GM23338 (cell line): ENCODE data around the gene ADGRL3. TPM values are rescaled to one million over a fixed set of nuclear protein-coding genes. Genes with fewer than 3 reads are reported as not detected.

Experiments
- ATAC-seq: fragments of 200-7000 bp; cut with Tn5 transposase; 3 replicates; pipeline ENCODE4 v1.9.1; 2020
- DNase-seq: peaks from one replicate; pipeline ENCODE4 v3.0.0-alpha.2; 2015; ENCODE audit warnings: low spot score
- H2AFZ ChIP-seq: fragments of 200-600 bp; sonication (generic); 2 replicates; pipeline ENCODE4 v1.8.0; 2016; ENCODE audit warnings: antibody characterized with exemption, mild to moderate bottlenecking, moderate library complexity
- H3F3A ChIP-seq: fragments of 200-600 bp; sonication (generic); replicated peaks from 2 replicates; pipeline ENCODE4 v1.8.0; 2017; ENCODE audit warnings: antibody characterized with exemption, mixed run types, low read depth
- H3K27ac ChIP-seq: fragments of 200-600 bp; sonication (generic); 2 replicates; pipeline ENCODE4 v1.6.1; 2016; ENCODE audit warnings: low read depth
- H3K27me3 ChIP-seq: fragments of 200-600 bp; sonication (generic); 2 replicates; pipeline ENCODE4 v1.8.0; 2016; ENCODE audit warnings: mild to moderate bottlenecking, mixed run types, moderate library complexity; ENCODE audit not compliant: insufficient read depth
- H3K36me3 ChIP-seq: fragments of 200-600 bp; sonication (generic); 2 replicates; pipeline ENCODE4 v1.8.0; 2016; ENCODE audit warnings: mild to moderate bottlenecking; ENCODE audit not compliant: insufficient read depth
- H3K4me1 ChIP-seq: fragments of 200-600 bp; sonication (generic); 2 replicates; pipeline ENCODE4 v1.8.0; 2016; ENCODE audit warnings: mild to moderate bottlenecking, moderate library complexity; ENCODE audit not compliant: insufficient read depth
- H3K4me2 ChIP-seq: fragments of 200-600 bp; sonication (generic); 2 replicates; pipeline ENCODE4 v1.7.1; 2017; ENCODE audit warnings: mixed run types
- H3K4me3 ChIP-seq: fragments of 200-600 bp; sonication (generic); 2 replicates; pipeline ENCODE4 v1.6.1; 2016; ENCODE audit warnings: mixed run types
- H3K79me2 ChIP-seq: fragments of 200-600 bp; sonication (generic); replicated peaks from 2 replicates; pipeline ENCODE4 v1.8.0; 2017; ENCODE audit warnings: mild to moderate bottlenecking; ENCODE audit not compliant: insufficient read depth
- H3K9me2 ChIP-seq: fragments of 200-600 bp; sonication (generic); 2 replicates; pipeline ENCODE4 v1.8.0; 2017; ENCODE audit not compliant: insufficient read depth
- H4K20me1 ChIP-seq: fragments of 200-600 bp; sonication (generic); replicated peaks from 2 replicates; pipeline ENCODE4 v1.8.0; 2017; ENCODE audit warnings: mild to moderate bottlenecking; ENCODE audit not compliant: insufficient read depth
- H3K27ac Mint-ChIP-seq: 2 replicates; pipeline ENCODE4 v1.8.0; 2020; ENCODE audit warnings: inconsistent platforms, mild to moderate bottlenecking, moderate library complexity, mixed read lengths
- H3K27me3 Mint-ChIP-seq: 3 replicates; pipeline ENCODE4 v1.8.0; 2022; ENCODE audit warnings: low read depth, mild to moderate bottlenecking, moderate library complexity, mixed read lengths, inconsistent platforms; ENCODE audit not compliant: insufficient read depth, poor library complexity
- H3K36me3 Mint-ChIP-seq: 3 replicates; pipeline ENCODE4 v1.8.0; 2021; ENCODE audit warnings: low read depth, mild to moderate bottlenecking, inconsistent platforms, moderate library complexity, mixed read lengths
- H3K4me1 Mint-ChIP-seq: 3 replicates; pipeline ENCODE4 v1.8.0; 2020; ENCODE audit warnings: mild to moderate bottlenecking, inconsistent platforms, mixed read lengths
- H3K4me3 Mint-ChIP-seq: 3 replicates; pipeline ENCODE4 v1.8.0; 2021; ENCODE audit warnings: moderate library complexity, mild to moderate bottlenecking, inconsistent platforms, mixed read lengths
- H3K9me3 Mint-ChIP-seq: 3 replicates; pipeline ENCODE4 v1.8.0; 2020; ENCODE audit warnings: moderate library complexity, mild to moderate bottlenecking, inconsistent platforms, mixed read lengths
- ETS1 ChIP-seq: IDR thresholded peaks from 2 replicates; pipeline ENCODE4 v1.6.1; 2016; ENCODE audit warnings: antibody characterized with exemption
- EZH2 ChIP-seq: fragments of 200-600 bp; sonication (generic); IDR thresholded peaks from one replicate; pipeline ENCODE4 v1.8.0; 2017; ENCODE audit warnings: antibody characterized with exemption, mild to moderate bottlenecking, low read depth; ENCODE audit not compliant: unreplicated experiment
- JUNB ChIP-seq: IDR thresholded peaks from one replicate; pipeline ENCODE4 v1.6.1; 2016; ENCODE audit warnings: antibody characterized with exemption; ENCODE audit not compliant: unreplicated experiment
- NANOG ChIP-seq: IDR thresholded peaks from 2 replicates; pipeline ENCODE4 v1.6.1; 2016; ENCODE audit warnings: antibody characterized with exemption, borderline replicate concordance
- STAT1 ChIP-seq: IDR thresholded peaks from one replicate; pipeline ENCODE4 v1.6.1; 2016; ENCODE audit warnings: antibody characterized with exemption; ENCODE audit not compliant: unreplicated experiment
- ZNF331 ChIP-seq: fragments of 250-450 bp; sonication (Bioruptor Pico); IDR thresholded peaks from 2 replicates; pipeline ENCODE4 v1.5.0; 2020; ENCODE audit warnings: low read depth, mild to moderate bottlenecking, moderate library complexity
- ZNF462 ChIP-seq: fragments of 250-450 bp; sonication (Bioruptor Pico); IDR thresholded peaks from 2 replicates; pipeline ENCODE4 v1.5.0; 2020; ENCODE audit warnings: mild to moderate bottlenecking, moderate library complexity
- polyA plus RNA-seq: library from polyadenylated mRNA; unstranded; fragments of >200 nt; fragmentation: Nextera tagmentation; extraction: Ambion mirVana; gene quantifications from 2 replicates; pipeline ENCODE4 v1.2.1, GENCODE V29; 2016
- total RNA-seq: library from RNA; depleted of rRNA; stranded (reverse); fragments of >200 nt; shearing (Covaris generic); gene quantifications from 2 replicates; pipeline ENCODE4 v1.2.3, GENCODE V29; 2014

The ADGRL3 gene
- total and polyA plus RNA-seq, 2 experiments from 2014 or later, result 9.7 to 16.5 TPM

GRCh38 chr4:61373901-61374440 lies 173.8 kb downstream of the ADGRL3 start (continued):
- TF ChIP-seq ZNF462 (CRISPR knock-in tag), result no peak

GRCh38 chr4:61374447-61374891 lies 174.3 kb downstream of the ADGRL3 start:
- H3K4me1 Mint-ChIP-seq, result peaks cover 27% of the 10 kb centered on the region
- no peaks in the 10 kb centered on the region for H3K27me3 ChIP-seq
- H3K4me3 ChIP-seq, result 0 out of 2 replicates have a peak overlapping the region, but pooled peaks have one; percentile 27
- peak overlapping the region; percentile 70 for H3K4me2 ChIP-seq
- peaks cover 28% of the 10 kb centered on the region for H3K36me3 Mint-ChIP-seq
- H3K79me2 ChIP-seq, result peaks cover 29% of the 10 kb centered on the region
- H3F3A ChIP-seq, result no peaks in the 10 kb centered on the region
- peak overlapping the region; percentile 93 for H3K27ac Mint-ChIP-seq
- peaks cover 21% of the 10 kb centered on the region for H3K9me3 Mint-ChIP-seq
- no peaks in the 10 kb centered on the region for H4K20me1 ChIP-seq
- no peaks in the 10 kb centered on the region for H3K27me3 Mint-ChIP-seq
- DNase-seq, result peak; percentile 5
- no peak overlapping the region for H2AFZ ChIP-seq
- no peaks in the 10 kb centered on the region for H3K9me2 ChIP-seq
- H3K36me3 ChIP-seq, result no peaks in the 10 kb centered on the region
- peak overlapping the region; percentile 81 for H3K27ac ChIP-seq
- ATAC-seq, result no peak
- H3K4me3 Mint-ChIP-seq, result peak overlapping the region; percentile 36; the same call in 2 of the 3 replicates
- peaks cover 28% of the 10 kb centered on the region for H3K4me1 ChIP-seq
- TF ChIP-seq NANOG, result no peak
- no peak for TF ChIP-seq STAT1
- no peak for TF ChIP-seq ETS1
- TF ChIP-seq ZNF462 (CRISPR knock-in tag), result no peak
- no peak for TF ChIP-seq JUNB
- TF ChIP-seq EZH2, result no peak
- TF ChIP-seq ZNF331, result no peak
